B cell (primary cell): Measurements from ENCODE around the gene LCE1D. TPM values are rescaled to one million over a fixed set of nuclear protein-coding genes. Genes with fewer than 3 reads are reported as not detected.

Experiments used
- ATAC-seq: fragments of 200-7000 bp; cut with Tn5 transposase; one replicate; pipeline ENCODE4 v1.10.0; 2021; ENCODE audit warnings: low read depth, mild to moderate bottlenecking, moderate number of reproducible peaks, moderate library complexity
- CTCF ChIA-PET: fragments of 350-600 bp; sonication (Branson Sonifier 250); formaldehyde crosslinking; loops from one replicate; lab custom pipeline; 2021; ENCODE audit warnings: antibody characterized with exemption, inconsistent platforms; lab: Charles Lee
- POLR2A ChIA-PET: fragments of 350-600 bp; sonication (Branson Sonifier 250); formaldehyde crosslinking; loops from one replicate; lab custom pipeline; 2021; ENCODE audit warnings: antibody characterized with exemption; lab: Charles Lee
- DNase-seq: peaks from one replicate; pipeline ENCODE4 v3.0.0; 2013
- H2AFZ ChIP-seq: 2 replicates; pipeline ENCODE4 v1.6.1; 2012; ENCODE audit warnings: mild to moderate bottlenecking, low read depth, low read length; ENCODE audit not compliant: insufficient read depth, poor library complexity, severe bottlenecking
- H3K27ac ChIP-seq, 2 donors: 1 replicate in 1 of 2; 2 replicates in 1 of 2; pipeline ENCODE4 v1.5.1; 2012 to 2013; ENCODE audit warnings: low read length in 2 of 2, mild to moderate bottlenecking in 2 of 2, moderate library complexity in 1 of 2
- H3K27me3 ChIP-seq, 4 experiments: fragments of 200-600 bp in 1 of 4; sonication (generic) in 1 of 4; replicated peaks in 1 of 4; 1 replicate in 2 of 4; 2 replicates in 2 of 4; pipeline versions ENCODE4 v1.6.1 to v1.7.0; 2013 to 2016; ENCODE audit warnings: low read length in 3 of 4, mild to moderate bottlenecking in 2 of 4, mixed read lengths in 1 of 4, moderate library complexity in 1 of 4; ENCODE audit not compliant: insufficient read depth in 4 of 4, control insufficient read depth in 3 of 4; ENCODE audit errors: control extremely low read depth in 1 of 4
- H3K36me3 ChIP-seq, 2 experiments: replicated peaks in 1 of 2; 1 replicate in 1 of 2; 2 replicates in 1 of 2; pipeline versions ENCODE4 v1.6.1 to v1.7.1; 2013; ENCODE audit warnings: low read length in 1 of 2; ENCODE audit not compliant: insufficient read depth in 2 of 2, control insufficient read depth in 1 of 2; ENCODE audit errors: control extremely low read depth in 1 of 2, extremely low read depth in 1 of 2
- H3K4me1 ChIP-seq, 2 donors: fragments of 200-600 bp in 1 of 2; sonication (generic) in 1 of 2; 1 replicate in 1 of 2; 2 replicates in 1 of 2; pipeline versions ENCODE4 v1.5.1 to v1.6.1; 2013 to 2017; ENCODE audit warnings: low read length in 2 of 2; ENCODE audit not compliant: control insufficient read depth in 2 of 2, insufficient read depth in 2 of 2
- H3K4me2 ChIP-seq: replicated peaks from 2 replicates; pipeline ENCODE3; 2012; ENCODE audit warnings: mild to moderate bottlenecking, low read depth, low read length; ENCODE audit not compliant: poor library complexity, severe bottlenecking
- H3K4me3 ChIP-seq, 5 experiments: fragments of 200-600 bp in 1 of 5; sonication (generic) in 1 of 5; 1 replicate in 3 of 5; 2 replicates in 2 of 5; pipeline versions ENCODE4 v1.5.1 to v1.7.0; 2011 to 2016; ENCODE audit warnings: low read length in 4 of 5, mild to moderate bottlenecking in 4 of 5, low read depth in 2 of 5, control low read depth in 1 of 5, moderate library complexity in 1 of 5; ENCODE audit not compliant: insufficient read depth in 1 of 5; ENCODE audit errors: control extremely low read depth in 1 of 5, extremely low read depth in 1 of 5
- H3K79me2 ChIP-seq: fragments of 200-600 bp; sonication (generic); one replicate; pipeline ENCODE4 v1.6.0; 2016; ENCODE audit warnings: low read length; ENCODE audit not compliant: control insufficient read depth, insufficient read depth
- H3K9ac ChIP-seq: fragments of 200-600 bp; sonication (generic); 2 replicates; pipeline ENCODE4 v1.6.1; 2017; ENCODE audit warnings: mild to moderate bottlenecking, low read length, moderate library complexity
- H3K9me3 ChIP-seq, 3 donors: one replicate each; pipeline versions ENCODE4 v1.6.1 to v1.7.1; 2013; ENCODE audit warnings: low read length in 2 of 3; ENCODE audit not compliant: control insufficient read depth in 2 of 3, insufficient read depth in 1 of 3; ENCODE audit errors: control extremely low read depth in 1 of 3
- H4K20me1 ChIP-seq: 2 replicates; pipeline ENCODE4 v1.6.0; 2012; ENCODE audit warnings: mild to moderate bottlenecking, low read length; ENCODE audit not compliant: insufficient read depth, control insufficient read depth, poor library complexity, severe bottlenecking
- H3K27ac Mint-ChIP-seq: one replicate; pipeline ENCODE4 v1.8.0; 2021; ENCODE audit warnings: mixed read lengths
- H3K27me3 Mint-ChIP-seq: one replicate; pipeline ENCODE4 v1.8.0; 2021; ENCODE audit warnings: mixed read lengths
- H3K4me1 Mint-ChIP-seq: one replicate; pipeline ENCODE4 v1.8.0; 2021; ENCODE audit warnings: mixed read lengths
- H3K4me3 Mint-ChIP-seq: one replicate; pipeline ENCODE4 v1.8.0; 2021; ENCODE audit warnings: mixed read lengths
- H3K9me3 Mint-ChIP-seq: one replicate; pipeline ENCODE4 v1.8.0; 2022; ENCODE audit warnings: mixed read lengths; ENCODE audit not compliant: insufficient read depth
- EZH2 ChIP-seq: IDR thresholded peaks from 2 replicates; pipeline ENCODE4 v1.6.1; 2012; ENCODE audit warnings: borderline replicate concordance, low read depth, mild to moderate bottlenecking, moderate library complexity, low read length; ENCODE audit not compliant: insufficient read depth, poor library complexity, severe bottlenecking
- WGBS: methylation state at CpG from one replicate; pipeline ENCODE4 v1.1.5; 2013; ENCODE audit warnings: missing lambda C conversion rate; ENCODE audit not compliant: insufficient coverage; 5-methylcytosine and 5-hydroxymethylcytosine counted together
- intact Hi-C: fragments of 100-400 bp; cut with micrococcal nuclease; formaldehyde crosslinking; loops from one replicate; pipeline ENCODE4 v1.10.0; 2022
- polyA plus RNA-seq: library from polyadenylated mRNA; depleted of rRNA; stranded (reverse); fragments of >200 nt; gene quantifications from 2 replicates; pipeline ENCODE4 v1.2.3, GENCODE V29; 2012
- total RNA-seq, 2 donors: library from RNA; stranded (reverse); fragments of 120-200 nt in 1 of 2; gene quantifications; 1 replicate in 1 of 2; 2 replicates in 1 of 2; pipeline versions ENCODE4 v1.2.3 to v1.2.4, GENCODE V29; 2013 to 2022
- TF ChIP-seq, protein P1 (sequence below): fragments of 200-600 bp; IDR thresholded peaks from one replicate; pipeline ENCODE4 v1.8.0; 2022; ENCODE audit warnings: antibody characterized with exemption, mild to moderate bottlenecking

The LCE1D gene
- total and polyA plus RNA-seq, 2 donors (not counting 1 experiment from before 2014, with no cell fraction given) = not detected

DNA sequence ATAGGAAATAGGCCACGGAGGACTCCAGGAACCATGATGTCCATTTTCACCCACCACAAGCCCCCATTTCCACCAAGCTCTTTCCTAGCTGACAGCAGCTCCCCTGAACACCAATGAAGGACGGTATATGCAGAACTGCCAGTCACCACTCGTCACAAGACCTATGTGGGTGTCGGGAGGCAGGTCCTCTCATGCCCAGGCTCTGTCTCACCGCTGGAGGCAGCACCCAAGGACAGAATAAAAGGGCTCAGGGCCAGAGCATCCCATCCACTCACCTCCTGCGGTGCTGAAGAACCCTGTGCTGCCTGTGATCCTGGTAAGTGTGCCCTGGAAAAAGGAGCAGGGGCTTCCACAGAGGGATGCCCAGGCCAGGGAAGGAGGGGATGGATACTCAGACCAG, 21.6 kb upstream of the LCE1D start, which contains the start of gene LCE1F:
LCE1F (plus strand) TSS at position 266 of the 400 bp plus-strand sequence. CDS start 1,232 bp downstream, outside the sequence.
- H3K27me3 Mint-ChIP-seq = peaks cover 42% of the 10 kb centered on the region
- CTCF ChIA-PET = no interaction called here

DNA sequence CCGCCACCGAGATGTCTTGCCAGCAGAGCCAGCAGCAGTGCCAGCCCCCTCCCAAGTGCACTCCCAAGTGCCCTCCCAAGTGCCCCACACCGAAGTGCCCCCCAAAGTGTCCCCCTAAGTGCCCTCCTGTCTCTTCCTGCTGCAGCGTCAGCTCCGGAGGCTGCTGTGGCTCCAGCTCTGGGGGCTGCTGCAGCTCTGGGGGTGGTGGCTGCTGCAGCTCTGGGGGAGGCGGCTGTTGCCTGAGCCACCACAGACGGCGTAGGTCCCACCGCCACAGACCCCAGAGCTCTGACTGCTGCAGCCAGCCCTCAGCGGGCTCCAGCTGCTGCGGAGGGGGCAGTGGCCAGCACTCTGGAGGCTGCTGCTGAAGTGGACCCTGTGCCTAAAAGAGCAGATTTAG, 20.2 kb upstream of the LCE1D start:
- 84% methylated on average over 11 of the region's 11 CpGs for WGBS
- H3K27me3 Mint-ChIP-seq = peaks cover 42% of the 10 kb centered on the region
- Histone ChIP-seq H2AFZ (no peak overlapping the region), H3K27me3 (peaks cover 0 to 6% (median 0%) of the 10 kb centered on the region in 4 experiments), H3K9me3 (no peaks in the 10 kb centered on the region), H3K27ac (no peak overlapping the region), H3K9ac (no peak overlapping the region), H3K4me2 (no peak overlapping the region), H3K4me1 (no peaks in the 10 kb centered on the region), H3K36me3 (no peaks in the 10 kb centered on the region), H3K4me3 (no peak overlapping the region), H4K20me1 (no peaks in the 10 kb centered on the region), H3K79me2 (no peaks in the 10 kb centered on the region)
- no peak for TF ChIP-seq EZH2
- H3K27ac Mint-ChIP-seq = no peak overlapping the region
- no peaks in the 10 kb centered on the region for H3K4me1 Mint-ChIP-seq
- no peak for ATAC-seq
- intact Hi-C loops = no loop called here
- ChIA-PET POLR2A (no interaction called here), CTCF (no interaction called here)
- no peaks in the 10 kb centered on the region for H3K9me3 Mint-ChIP-seq
- no peak overlapping the region for H3K4me3 Mint-ChIP-seq
- DNase-seq = no peak

More for the DNA sequence above, 21.6 kb upstream of the LCE1D start, which contains the start of gene LCE1F:
- Histone ChIP-seq H3K4me3 (no peak within 1 kb of the TSS), H3K27me3 (peaks cover 0 to 6% (median 0%) of the 10 kb centered on the region in 4 experiments), H3K27ac (no peak within 1 kb of the TSS), H3K4me1 (no peaks in the 10 kb centered on the region), H3K4me2 (no peak within 1 kb of the TSS), H2AFZ (no peak within 1 kb of the TSS), H3K36me3 (no peaks in the 10 kb centered on the region), H3K79me2 (no peaks in the 10 kb centered on the region), H3K9ac (no peak within 1 kb of the TSS), H4K20me1 (no peaks in the 10 kb centered on the region), H3K9me3 (no peaks in the 10 kb centered on the region)
- H3K4me1 Mint-ChIP-seq = no peaks in the 10 kb centered on the region
- ATAC-seq = no peak
- intact Hi-C loops = no loop called here
- no peak for DNase-seq
- no peak within 1 kb of the TSS for H3K4me3 Mint-ChIP-seq
- no peak within 1 kb of the TSS for H3K27ac Mint-ChIP-seq
- POLR2A ChIA-PET = no interaction called here
- H3K9me3 Mint-ChIP-seq = no peaks in the 10 kb centered on the region
- TF ChIP-seq, protein P1, sequence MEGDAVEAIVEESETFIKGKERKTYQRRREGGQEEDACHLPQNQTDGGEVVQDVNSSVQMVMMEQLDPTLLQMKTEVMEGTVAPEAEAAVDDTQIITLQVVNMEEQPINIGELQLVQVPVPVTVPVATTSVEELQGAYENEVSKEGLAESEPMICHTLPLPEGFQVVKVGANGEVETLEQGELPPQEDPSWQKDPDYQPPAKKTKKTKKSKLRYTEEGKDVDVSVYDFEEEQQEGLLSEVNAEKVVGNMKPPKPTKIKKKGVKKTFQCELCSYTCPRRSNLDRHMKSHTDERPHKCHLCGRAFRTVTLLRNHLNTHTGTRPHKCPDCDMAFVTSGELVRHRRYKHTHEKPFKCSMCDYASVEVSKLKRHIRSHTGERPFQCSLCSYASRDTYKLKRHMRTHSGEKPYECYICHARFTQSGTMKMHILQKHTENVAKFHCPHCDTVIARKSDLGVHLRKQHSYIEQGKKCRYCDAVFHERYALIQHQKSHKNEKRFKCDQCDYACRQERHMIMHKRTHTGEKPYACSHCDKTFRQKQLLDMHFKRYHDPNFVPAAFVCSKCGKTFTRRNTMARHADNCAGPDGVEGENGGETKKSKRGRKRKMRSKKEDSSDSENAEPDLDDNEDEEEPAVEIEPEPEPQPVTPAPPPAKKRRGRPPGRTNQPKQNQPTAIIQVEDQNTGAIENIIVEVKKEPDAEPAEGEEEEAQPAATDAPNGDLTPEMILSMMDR = no peak
- no peak for TF ChIP-seq EZH2
- WGBS = 81% methylated on average over 5 of the region's 6 CpGs
